DOHH2 (cell line): Measurements from ENCODE around the gene MIPOL1.
A peak's percentile ranks its signal among the peaks of the same experiment; 100 is the strongest.

Source experiments
- CTCF ChIP-seq: fragments of 200-600 bp; sonication (generic); IDR thresholded peaks from one replicate; pipeline ENCODE4 v1.5.1; 2014; ENCODE audit warnings: antibody characterized with exemption, mild to moderate bottlenecking, low read depth, low read length; ENCODE audit not compliant: poor library complexity, severe bottlenecking
- EZH2phosphoT487 ChIP-seq: fragments of 200-600 bp; sonication (generic); IDR thresholded peaks from 2 replicates; pipeline ENCODE4 v1.6.1; 2017; ENCODE audit warnings: borderline replicate concordance, mild to moderate bottlenecking, antibody characterized with exemption, low read length, moderate library complexity, mixed read lengths

GRCh38 chr14:37232907-37233481 is 35.3 kb downstream of the MIPOL1 start:
- TF ChIP-seq CTCF (peak; percentile 59), EZH2phosphoT487 (no peak)
